HepG2 (cell line): ENCODE results near the gene AVPR2. TPM values are rescaled to one million over a fixed set of nuclear protein-coding genes. Genes with fewer than 3 reads are reported as not detected.
A peak's percentile ranks its signal among the peaks of the same experiment; 100 is the strongest.

Experiments
- ARID2 ChIP-seq: sonication (generic); formaldehyde crosslinking; IDR thresholded peaks from 2 replicates; pipeline ENCODE4 v1.8.1; 2022; ENCODE audit warnings: mild to moderate bottlenecking, missing genetic modification reagents, borderline replicate concordance
- ATM ChIP-seq: fragments of 450-650 bp; IDR thresholded peaks from 2 replicates; pipeline ENCODE4 v1.7.1; 2017; ENCODE audit warnings: mild to moderate bottlenecking, borderline replicate concordance
- CREB1 ChIP-seq, 2 experiments: fragments of 450-650 bp in 1 of 2; IDR thresholded peaks; 2 replicates each; pipeline ENCODE4 v1.6.1; 2016 to 2017; ENCODE audit warnings: control low read depth in 1 of 2, mild to moderate bottlenecking in 1 of 2, missing compliant biosample characterization in 1 of 2, missing genetic modification characterization in 1 of 2
- GABPB1 ChIP-seq: IDR thresholded peaks from 2 replicates; pipeline ENCODE4 v1.6.1; 2016; ENCODE audit warnings: mild to moderate bottlenecking, missing genetic modification reagents, moderate library complexity, missing compliant biosample characterization
- HDAC2 ChIP-seq: sonication (generic); formaldehyde crosslinking; IDR thresholded peaks from 2 replicates; pipeline ENCODE4 v1.4.0; 2020; ENCODE audit warnings: missing genetic modification reagents
- MED1 ChIP-seq: sonication (generic); formaldehyde crosslinking; IDR thresholded peaks from 2 replicates; pipeline ENCODE4 v1.4.0; 2020; ENCODE audit warnings: missing genetic modification reagents
- NR2C2 ChIP-seq: sonication (generic); formaldehyde crosslinking; IDR thresholded peaks from 2 replicates; pipeline ENCODE4 v1.4.0; 2020; ENCODE audit warnings: missing genetic modification reagents, mild to moderate bottlenecking, moderate library complexity, borderline replicate concordance
- NR3C1 ChIP-seq: sonication (generic); formaldehyde crosslinking; IDR thresholded peaks from 2 replicates; pipeline ENCODE4 v1.4.0; 2020; ENCODE audit warnings: missing genetic modification reagents
- RNF2 ChIP-seq: fragments of 450-650 bp; conservative IDR thresholded peaks from 2 replicates; pipeline ENCODE4 v1.6.1; 2016; ENCODE audit warnings: low read depth
- SALL1 ChIP-seq: sonication (generic); formaldehyde crosslinking; IDR thresholded peaks from 2 replicates; pipeline ENCODE4 v1.8.0; 2022; ENCODE audit warnings: mild to moderate bottlenecking, missing genetic modification reagents
- SOX13 ChIP-seq, 3 experiments: fragments of 450-650 bp in 1 of 3; sonication (generic) in 1 of 3; formaldehyde crosslinking in 1 of 3; IDR thresholded peaks in 2 of 3; conservative IDR thresholded peaks in 1 of 3; 2 replicates each; pipeline versions ENCODE4 v1.5.0 to v1.6.1; 2016 to 2020; ENCODE audit warnings: antibody characterized with exemption in 1 of 3, mild to moderate bottlenecking in 1 of 3, missing compliant biosample characterization in 1 of 3, missing genetic modification reagents in 1 of 3, moderate library complexity in 1 of 3
- SOX6 ChIP-seq, 2 experiments: fragments of 450-650 bp in 1 of 2; sonication (generic) in 1 of 2; formaldehyde crosslinking in 1 of 2; IDR thresholded peaks; 2 replicates each; pipeline versions ENCODE4 v1.4.0 to v1.6.1; 2017 to 2020; ENCODE audit warnings: antibody characterized with exemption in 1 of 2, mild to moderate bottlenecking in 1 of 2, missing genetic modification reagents in 1 of 2
- SP1 ChIP-seq, 2 experiments: fragments of 450-650 bp in 1 of 2; sonication (generic) in 1 of 2; formaldehyde crosslinking in 1 of 2; IDR thresholded peaks; 2 replicates each; pipeline versions ENCODE4 v1.4.0 to v1.6.1; 2016 to 2020; ENCODE audit warnings: missing genetic modification reagents in 1 of 2
- SP5 ChIP-seq: IDR thresholded peaks from 2 replicates; pipeline ENCODE4 v1.6.1; 2016; ENCODE audit warnings: low read depth, borderline replicate concordance
- TARDBP ChIP-seq: sonication (generic); formaldehyde crosslinking; IDR thresholded peaks from 2 replicates; pipeline ENCODE4 v1.8.0; 2022; ENCODE audit warnings: mild to moderate bottlenecking, missing genetic modification reagents
- TBX3 ChIP-seq: fragments of 450-650 bp; IDR thresholded peaks from 2 replicates; pipeline ENCODE4 v1.6.1; 2017; ENCODE audit warnings: antibody characterized with exemption, mild to moderate bottlenecking, inconsistent platforms, borderline replicate concordance
- ZC3H13 ChIP-seq: sonication (generic); formaldehyde crosslinking; IDR thresholded peaks from 2 replicates; pipeline ENCODE4 v1.8.1; 2023; ENCODE audit warnings: mild to moderate bottlenecking, missing genetic modification reagents, moderate library complexity
- ZFX ChIP-seq: sonication (generic); formaldehyde crosslinking; IDR thresholded peaks from 2 replicates; pipeline ENCODE4 v1.4.0; 2020; ENCODE audit warnings: mild to moderate bottlenecking, low read depth, missing genetic modification reagents, moderate library complexity
- ZKSCAN8 ChIP-seq: IDR thresholded peaks from 2 replicates; pipeline ENCODE4 v1.6.1; 2016; ENCODE audit warnings: borderline replicate concordance, missing genetic modification reagents, missing compliant biosample characterization
- ZNF670 ChIP-seq: sonication (generic); formaldehyde crosslinking; IDR thresholded peaks from 2 replicates; pipeline ENCODE4 v1.8.0; 2022; ENCODE audit warnings: mild to moderate bottlenecking, missing genetic modification reagents, borderline replicate concordance
- ZNF816 ChIP-seq: sonication (generic); formaldehyde crosslinking; IDR thresholded peaks from 2 replicates; pipeline ENCODE4 v1.8.0; 2022; ENCODE audit warnings: missing genetic modification reagents, mild to moderate bottlenecking, borderline replicate concordance
- polyA plus RNA-seq, 8 experiments: library from polyadenylated mRNA; depleted of rRNA in 3 of 8; stranded (reverse) in 7 of 8; unstranded in 1 of 8; fragments of >200 nt; fragmentation: Illumina TruSeq in 4 of 8; extraction: Trizol in 4 of 8; gene quantifications; 2 replicates each; pipeline versions ENCODE4 v1.2.1 to v1.2.3, GENCODE V29; 2011 to 2016; ENCODE audit warnings: low read depth in 4 of 8, missing spikeins in 1 of 8, mixed read lengths in 1 of 8; ENCODE audit not compliant: insufficient read depth in 1 of 8
- total RNA-seq, 5 experiments: library from RNA; depleted of rRNA; stranded (reverse); fragments of >200 nt; fragmentation: Illumina TruSeq; extraction: Trizol; gene quantifications; 2 replicates each; pipeline ENCODE4 v1.2.3, GENCODE V29; 2016; ENCODE audit warnings: low read depth in 1 of 5
- TF ChIP-seq, protein P1 (sequence below): sonication (generic); formaldehyde crosslinking; IDR thresholded peaks from 2 replicates; pipeline ENCODE4 v1.5.0; 2020; ENCODE audit warnings: missing genetic modification reagents
- TF ChIP-seq, protein P2 (sequence below): sonication (generic); formaldehyde crosslinking; IDR thresholded peaks from 2 replicates; pipeline ENCODE4 v1.4.0; 2020; ENCODE audit warnings: missing genetic modification reagents
- TF ChIP-seq, protein P3 (sequence below): sonication (generic); formaldehyde crosslinking; IDR thresholded peaks from 2 replicates; pipeline ENCODE4 v1.4.0; 2020; ENCODE audit warnings: missing genetic modification reagents; ENCODE audit errors: not compliant biosample characterization

AVPR2 gene
- total and polyA plus RNA-seq, 2 of the 13 experiments (the other 11 are each of a cell fraction or from before 2014, with no cell fraction given), result not detected

DNA sequence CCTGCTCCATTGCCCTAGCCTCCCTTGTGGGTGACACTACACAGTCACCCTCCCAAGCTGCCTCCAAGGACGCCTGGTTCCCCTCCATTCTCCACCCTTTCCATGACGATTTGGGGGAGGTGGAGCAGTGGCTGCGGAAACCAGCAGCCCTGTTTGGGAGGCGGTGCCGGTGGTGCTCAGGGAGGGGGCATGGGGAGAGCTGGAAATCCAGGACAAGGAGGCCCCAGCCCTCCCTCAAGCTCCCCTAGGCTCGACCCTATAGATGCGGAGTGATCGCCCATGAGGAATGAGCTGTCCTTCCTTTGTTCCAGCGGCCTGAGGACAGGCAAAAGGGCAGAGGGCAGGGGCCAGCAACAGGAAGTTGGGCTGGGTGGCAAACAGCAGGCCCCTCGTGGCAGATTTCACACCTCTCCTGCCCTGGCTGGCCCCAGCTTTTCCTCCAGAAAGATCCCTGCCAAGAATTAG, 43.6 kb downstream of the AVPR2 start (continued):
- TF ChIP-seq ARID2 (CRISPR knock-in tag) (no peak), ZFX (peak; percentile 59), SALL1 (CRISPR knock-in tag) (peak; percentile 34; the same call in 1 of the 2 replicates), ZC3H13 (no peak), ZKSCAN8 (CRISPR knock-in tag) (no peak), TARDBP (CRISPR knock-in tag) (no peak), RNF2 (no peak), GABPB1 (CRISPR knock-in tag) (peak; percentile 82), SOX6 (IDR thresholded peaks at IDR 0.05) (no peak), SOX6 (CRISPR knock-in tag; IDR thresholded peaks at IDR 0.05) (peak; percentile 64), CREB1 (IDR thresholded peaks at IDR 0.05) (no peak), CREB1 (CRISPR knock-in tag; IDR thresholded peaks at IDR 0.05) (no peak), ZNF816 (CRISPR knock-in tag) (peak; percentile 37; the same call in 1 of the 2 replicates), ATM (no peak), HDAC2 (CRISPR knock-in tag) (peak; percentile 41; the same call in 1 of the 2 replicates), MED1 (peak; percentile 22; the same call in 1 of the 2 replicates), NR2C2 (peak; percentile 73), NR3C1 (CRISPR knock-in tag) (no peak), SP1 (IDR thresholded peaks at IDR 0.05) (no peak), SP1 (CRISPR knock-in tag; IDR thresholded peaks at IDR 0.05) (no peak), SP5 (CRISPR knock-in tag) (no peak), ZNF670 (CRISPR knock-in tag) (peak; percentile 49; the same call in 1 of the 2 replicates), TBX3 (peak; percentile 54; the same call in 1 of the 2 replicates), SOX13 (IDR thresholded peaks at IDR 0.05) (no peak), SOX13 (CRISPR knock-in tag; conservative IDR thresholded peaks at IDR 0.05 in 1 of 2, IDR thresholded peaks at IDR 0.05 in 1 of 2) (peak in 1 of 2 experiments; percentile 54; a peak in 1 of 4 replicates)
- TF ChIP-seq, protein P1, sequence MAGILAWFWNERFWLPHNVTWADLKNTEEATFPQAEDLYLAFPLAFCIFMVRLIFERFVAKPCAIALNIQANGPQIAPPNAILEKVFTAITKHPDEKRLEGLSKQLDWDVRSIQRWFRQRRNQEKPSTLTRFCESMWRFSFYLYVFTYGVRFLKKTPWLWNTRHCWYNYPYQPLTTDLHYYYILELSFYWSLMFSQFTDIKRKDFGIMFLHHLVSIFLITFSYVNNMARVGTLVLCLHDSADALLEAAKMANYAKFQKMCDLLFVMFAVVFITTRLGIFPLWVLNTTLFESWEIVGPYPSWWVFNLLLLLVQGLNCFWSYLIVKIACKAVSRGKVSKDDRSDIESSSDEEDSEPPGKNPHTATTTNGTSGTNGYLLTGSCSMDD, result no peak
- TF ChIP-seq, protein P2, sequence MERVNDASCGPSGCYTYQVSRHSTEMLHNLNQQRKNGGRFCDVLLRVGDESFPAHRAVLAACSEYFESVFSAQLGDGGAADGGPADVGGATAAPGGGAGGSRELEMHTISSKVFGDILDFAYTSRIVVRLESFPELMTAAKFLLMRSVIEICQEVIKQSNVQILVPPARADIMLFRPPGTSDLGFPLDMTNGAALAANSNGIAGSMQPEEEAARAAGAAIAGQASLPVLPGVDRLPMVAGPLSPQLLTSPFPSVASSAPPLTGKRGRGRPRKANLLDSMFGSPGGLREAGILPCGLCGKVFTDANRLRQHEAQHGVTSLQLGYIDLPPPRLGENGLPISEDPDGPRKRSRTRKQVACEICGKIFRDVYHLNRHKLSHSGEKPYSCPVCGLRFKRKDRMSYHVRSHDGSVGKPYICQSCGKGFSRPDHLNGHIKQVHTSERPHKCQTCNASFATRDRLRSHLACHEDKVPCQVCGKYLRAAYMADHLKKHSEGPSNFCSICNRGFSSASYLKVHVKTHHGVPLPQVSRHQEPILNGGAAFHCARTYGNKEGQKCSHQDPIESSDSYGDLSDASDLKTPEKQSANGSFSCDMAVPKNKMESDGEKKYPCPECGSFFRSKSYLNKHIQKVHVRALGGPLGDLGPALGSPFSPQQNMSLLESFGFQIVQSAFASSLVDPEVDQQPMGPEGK (CRISPR knock-in tag), result peak; percentile 61
- TF ChIP-seq, protein P3, sequence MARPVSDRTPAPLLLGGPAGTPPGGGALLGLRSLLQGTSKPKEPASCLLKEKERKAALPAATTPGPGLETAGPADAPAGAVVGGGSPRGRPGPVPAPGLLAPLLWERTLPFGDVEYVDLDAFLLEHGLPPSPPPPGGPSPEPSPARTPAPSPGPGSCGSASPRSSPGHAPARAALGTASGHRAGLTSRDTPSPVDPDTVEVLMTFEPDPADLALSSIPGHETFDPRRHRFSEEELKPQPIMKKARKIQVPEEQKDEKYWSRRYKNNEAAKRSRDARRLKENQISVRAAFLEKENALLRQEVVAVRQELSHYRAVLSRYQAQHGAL (CRISPR knock-in tag), result no peak
